Keratinocyte (primary cell): ENCODE measurements around the gene DIAPH2. TPM values are rescaled to one million over a fixed set of nuclear protein-coding genes. Genes with fewer than 3 reads are reported as not detected.

Experiments used
- DNase-seq: peaks from one replicate; pipeline ENCODE4 v3.0.0-alpha.2; 2011; ENCODE audit warnings: low read depth, missing footprints, low spot score
- FAIRE-seq: peaks from 2 replicates; lab custom pipeline; 2011; peaks lifted over from hg19 to GRCh38; lab: Jason Lieb, UNC
- H2AFZ ChIP-seq: 2 replicates; pipeline ENCODE4 v1.6.0; 2012; ENCODE audit warnings: low read length, control low read depth, inconsistent platforms; ENCODE audit not compliant: control insufficient read depth
- H3K27ac ChIP-seq: 2 replicates; pipeline ENCODE4 v1.5.1; 2011; ENCODE audit warnings: low read length; ENCODE audit not compliant: control insufficient read depth, insufficient read depth
- H3K27me3 ChIP-seq: 3 replicates; pipeline ENCODE4 v1.6.0; 2011; ENCODE audit warnings: low read length; ENCODE audit not compliant: control insufficient read depth, insufficient read depth; ENCODE audit errors: extremely low read depth
- H3K36me3 ChIP-seq, 2 experiments: 2 replicates in 1 of 2; 3 replicates in 1 of 2; pipeline ENCODE4 v1.5.1; 2011; ENCODE audit warnings: low read length in 2 of 2, mild to moderate bottlenecking in 1 of 2; ENCODE audit not compliant: control insufficient read depth in 2 of 2, insufficient read depth in 2 of 2; ENCODE audit errors: extremely low read depth in 1 of 2
- H3K4me1 ChIP-seq: 3 replicates; pipeline ENCODE4 v1.5.1; 2011; ENCODE audit warnings: low read length; ENCODE audit not compliant: control insufficient read depth, insufficient read depth; ENCODE audit errors: extremely low read depth
- H3K4me2 ChIP-seq: 3 replicates; pipeline ENCODE4 v1.6.0; 2011; ENCODE audit warnings: low read depth, low read length; ENCODE audit not compliant: control insufficient read depth, insufficient read depth; ENCODE audit errors: extremely low read depth
- H3K4me3 ChIP-seq, 3 experiments: fragments of 200-600 bp in 1 of 3; sonication (generic) in 1 of 3; 2 replicates in 2 of 3; 3 replicates in 1 of 3; pipeline ENCODE4 v1.5.1; 2011 to 2016; ENCODE audit warnings: low read length in 3 of 3, mild to moderate bottlenecking in 3 of 3, control low read depth in 2 of 3, inconsistent platforms in 1 of 3, low read depth in 1 of 3, mixed read lengths in 1 of 3, mixed run types in 1 of 3, moderate library complexity in 1 of 3; ENCODE audit not compliant: control insufficient read depth in 2 of 3, insufficient read depth in 2 of 3; ENCODE audit errors: extremely low read depth in 1 of 3
- H3K79me2 ChIP-seq: 2 replicates; pipeline ENCODE4 v1.6.0; 2012; ENCODE audit warnings: low read length; ENCODE audit not compliant: control insufficient read depth, insufficient read depth
- H3K9ac ChIP-seq: 3 replicates; pipeline ENCODE4 v1.6.0; 2011; ENCODE audit warnings: low read length; ENCODE audit not compliant: control insufficient read depth, insufficient read depth; ENCODE audit errors: extremely low read depth
- H3K9me1 ChIP-seq: 3 replicates; pipeline ENCODE4 v1.6.0; 2011; ENCODE audit warnings: low read length; ENCODE audit not compliant: control insufficient read depth, insufficient read depth; ENCODE audit errors: extremely low read depth
- H3K9me3 ChIP-seq: 2 replicates; pipeline ENCODE4 v1.5.1; 2012; ENCODE audit warnings: low read depth, low read length; ENCODE audit not compliant: control insufficient read depth
- H4K20me1 ChIP-seq: 3 replicates; pipeline ENCODE4 v1.6.0; 2011; ENCODE audit warnings: low read length; ENCODE audit not compliant: control insufficient read depth, insufficient read depth; ENCODE audit errors: extremely low read depth
- CTCF ChIP-seq, 3 experiments: IDR thresholded peaks in 1 of 3; conservative IDR thresholded peaks in 1 of 3; optimal IDR thresholded peaks in 1 of 3; 2 replicates in 2 of 3; 3 replicates in 1 of 3; pipeline versions ENCODE3 to v1.5.1; 2011; ENCODE audit warnings: low read length in 3 of 3, mild to moderate bottlenecking in 3 of 3, moderate library complexity in 2 of 3, control low read depth in 1 of 3, inconsistent platforms in 1 of 3; ENCODE audit not compliant: insufficient read depth in 2 of 3; ENCODE audit errors: extremely low read depth in 1 of 3
- EZH2 ChIP-seq: IDR thresholded peaks from one replicate; pipeline ENCODE4 v1.6.1; 2012; ENCODE audit warnings: inconsistent platforms, mild to moderate bottlenecking, low read length, moderate library complexity
- dilution Hi-C: fragments of 300-500 bp; cut with MboI; formaldehyde crosslinking; loops from one replicate; pipeline ENCODE4 v1.7.0; 2020; ENCODE audit warnings: low sequenced_read_pairs; ENCODE audit not compliant: extremely low pct_ligation_motif_present
- polyA plus RNA-seq, 5 experiments: library from polyadenylated mRNA; depleted of rRNA in 3 of 5; stranded (reverse) in 3 of 5; stranded (forward) in 1 of 5; unstranded in 1 of 5; fragments of >200 nt; gene quantifications; 1 replicate in 1 of 5; 2 replicates in 3 of 5; 3 replicates in 1 of 5; pipeline versions ENCODE4 v1.2.1 to v1.2.3, GENCODE V29; 2011 to 2012; ENCODE audit warnings: missing spikeins in 2 of 5, low read depth in 1 of 5, low replicate concordance in 1 of 5

The DIAPH2 gene
- polyA plus RNA-seq, 1 donor (not counting 4 experiments of a cell fraction or from before 2014, with no cell fraction given), result 7.4 TPM

- H3K27ac ChIP-seq, result no peak overlapping the region
- no peaks in the 10 kb centered on the region for H3K79me2 ChIP-seq
- H3K4me3 ChIP-seq, result no peak overlapping the region
- H3K9ac ChIP-seq, result no peak overlapping the region
- H3K27me3 ChIP-seq, result no peaks in the 10 kb centered on the region
- no peaks in the 10 kb centered on the region for H4K20me1 ChIP-seq
- H3K4me2 ChIP-seq, result no peak overlapping the region
- DNase-seq (no peak), FAIRE-seq (no peak)
- no peaks in the 10 kb centered on the region for H3K9me1 ChIP-seq
- H3K9me3 ChIP-seq, result no peaks in the 10 kb centered on the region
- H2AFZ ChIP-seq, result no peak overlapping the region
- dilution Hi-C loops, result no loop called here
- H3K4me1 ChIP-seq, result no peaks in the 10 kb centered on the region
- TF ChIP-seq CTCF (optimal IDR thresholded peaks at IDR 0.05 in 1 of 3, IDR thresholded peaks at IDR 0.05 in 1 of 3, conservative IDR thresholded peaks at IDR 0.05 in 1 of 3; ENCODE audit: extremely low read depth in 1 of 3, insufficient read depth in 2 of 3, low read length in 3 of 3), result no peak
- TF ChIP-seq EZH2, result no peak
- H3K36me3 ChIP-seq, result no peaks in the 10 kb centered on the region
Measured at GRCh38 chrX:97597954-97598353, 913.3 kb downstream of the DIAPH2 start.

- Histone ChIP-seq H3K4me2 (no peak overlapping the region), H3K4me1 (no peaks in the 10 kb centered on the region), H3K36me3 (no peaks in the 10 kb centered on the region), H3K9ac (no peak overlapping the region), H3K27me3 (no peaks in the 10 kb centered on the region), H2AFZ (no peak overlapping the region), H3K4me3 (no peak overlapping the region), H3K9me1 (no peaks in the 10 kb centered on the region), H3K79me2 (no peaks in the 10 kb centered on the region), H4K20me1 (no peaks in the 10 kb centered on the region), H3K27ac (no peak overlapping the region), H3K9me3 (no peaks in the 10 kb centered on the region)
- no peak for TF ChIP-seq CTCF (optimal IDR thresholded peaks at IDR 0.05 in 1 of 3, IDR thresholded peaks at IDR 0.05 in 1 of 3, conservative IDR thresholded peaks at IDR 0.05 in 1 of 3; ENCODE audit: extremely low read depth in 1 of 3, insufficient read depth in 2 of 3, low read length in 3 of 3)
- TF ChIP-seq EZH2, result no peak
- FAIRE-seq (no peak), DNase-seq (no peak)
- dilution Hi-C loops, result no loop called here
Measured at GRCh38 chrX:97602465-97603258, 918.0 kb downstream of the DIAPH2 start.
